ENCODE measurements around the gene STON1.

GRCh38 chr2:48529676-48530032 lies 300 bp upstream of the STON1 start:
- TF ChIP-seq EZH2phosphoT487 (IDR thresholded peaks at IDR 0.05; ENCODE audit: insufficient read depth, low read depth) = no peak
- no peak for TF ChIP-seq EZH2 (IDR thresholded peaks at IDR 0.05; ENCODE audit: insufficient read depth, poor library complexity, severe bottlenecking)

Measured in GM23248 (cell line).